H4 (cell line): ENCODE measurements around the gene IL1R2. TPM values are rescaled to one million over a fixed set of nuclear protein-coding genes. Genes with fewer than 3 reads are reported as not detected.
A peak's percentile ranks its signal among the peaks of the same experiment; 100 is the strongest.

Source experiments
- DNase-seq: peaks from one replicate; pipeline ENCODE4 v3.0.0-alpha.2; 2015; ENCODE audit warnings: low spot score
- total RNA-seq: library from RNA; depleted of rRNA; stranded (reverse); fragments of >200 nt; shearing (Covaris generic); gene quantifications from 2 replicates; pipeline ENCODE4 v1.2.3, GENCODE V29; 2014

The IL1R2 gene
- total RNA-seq, 1 experiment from 2014 or later: 0.70 TPM

DNA sequence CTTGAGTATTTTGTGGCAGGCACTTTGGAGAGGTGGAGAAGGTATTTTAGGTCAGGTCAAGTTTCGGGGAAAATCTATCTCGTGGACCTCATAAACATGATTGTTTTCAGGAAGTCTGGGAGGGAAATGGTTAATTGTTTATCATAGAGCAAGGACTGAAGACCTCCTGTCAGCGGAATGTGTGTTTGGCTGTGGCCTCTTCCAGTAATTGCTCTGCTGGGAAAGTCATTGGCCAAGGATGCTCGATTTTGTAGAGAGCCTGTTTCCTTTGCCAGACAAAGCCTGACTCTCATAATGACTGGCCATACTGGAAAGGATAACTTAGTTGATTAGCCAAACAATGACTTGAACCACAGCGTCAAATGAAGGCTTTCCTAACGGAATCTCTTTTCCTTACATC lies 30.0 kb downstream of the IL1R2 start:
- no peak for DNase-seq

DNA sequence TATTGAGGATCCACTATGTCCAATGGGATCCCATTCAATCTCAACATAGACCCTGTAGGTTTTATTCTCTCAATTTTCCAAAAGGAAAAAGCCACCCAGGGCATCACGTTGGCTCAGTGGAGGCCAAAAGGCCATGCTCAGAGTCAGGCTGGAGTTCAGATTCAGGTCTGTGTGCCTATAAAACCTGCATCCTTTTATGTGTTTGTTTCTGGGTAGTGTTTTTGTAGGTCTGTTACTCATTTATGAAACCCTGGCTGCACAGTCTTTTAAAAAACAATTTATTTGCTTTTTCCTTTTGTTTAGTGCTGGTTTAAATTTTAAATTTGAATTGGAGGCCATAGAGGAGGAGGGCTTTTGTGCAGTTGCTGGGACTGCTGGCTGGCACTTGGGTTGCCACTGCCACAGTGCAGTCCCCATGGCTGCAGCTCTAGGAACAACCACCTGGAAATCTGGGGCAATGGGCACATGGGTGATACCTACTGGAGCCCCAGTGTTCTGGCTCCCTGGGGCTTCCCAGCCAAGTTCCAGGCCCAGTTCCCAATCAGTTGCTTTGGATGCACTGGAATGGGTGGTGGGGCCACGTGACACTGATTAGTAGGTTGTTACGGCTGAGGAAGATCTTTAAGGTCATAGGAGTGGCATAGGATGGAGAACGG lies 31.3 kb downstream of the IL1R2 start:
- no peak for DNase-seq

DNA sequence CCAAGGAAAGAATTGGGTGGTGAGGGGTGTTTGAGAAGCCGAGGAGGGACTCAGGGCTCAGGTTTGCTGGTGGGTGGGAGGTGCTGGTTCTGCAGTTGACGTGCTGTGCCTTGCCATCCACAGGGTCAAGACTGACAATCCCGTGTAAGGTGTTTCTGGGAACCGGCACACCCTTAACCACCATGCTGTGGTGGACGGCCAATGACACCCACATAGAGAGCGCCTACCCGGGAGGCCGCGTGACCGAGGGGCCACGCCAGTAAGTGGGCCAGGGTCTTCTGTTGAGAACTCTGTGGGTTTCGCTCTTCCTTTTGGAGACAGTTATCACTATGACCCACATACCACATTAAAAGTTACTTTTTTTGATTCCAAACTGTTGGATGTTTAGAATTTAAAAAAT lies 32.6 kb downstream of the IL1R2 start:
- no peak for DNase-seq

DNA sequence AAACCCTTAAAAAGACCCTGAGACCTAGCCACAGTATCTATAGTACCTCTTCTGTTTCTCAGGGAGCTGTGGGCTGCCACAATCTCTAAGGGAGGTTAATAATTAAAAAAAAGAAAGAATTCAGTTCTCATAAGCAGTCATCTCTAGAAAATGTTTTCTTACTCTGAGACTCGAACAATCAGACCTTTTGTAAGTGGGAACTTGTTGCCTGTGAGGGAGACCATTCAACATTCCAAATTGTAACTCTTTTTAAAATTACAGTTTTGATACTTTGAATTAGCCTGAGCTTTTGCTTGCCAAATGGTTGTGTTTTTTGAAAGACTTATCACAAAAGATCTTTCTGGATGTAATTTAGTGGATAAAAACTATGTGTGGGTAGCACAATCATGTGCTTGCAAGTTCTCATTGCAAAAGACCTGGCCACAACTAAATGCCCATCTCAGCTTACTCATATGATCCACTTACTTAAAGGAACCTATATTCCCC lies 33.3 kb downstream of the IL1R2 start:
- no peak for DNase-seq

DNA sequence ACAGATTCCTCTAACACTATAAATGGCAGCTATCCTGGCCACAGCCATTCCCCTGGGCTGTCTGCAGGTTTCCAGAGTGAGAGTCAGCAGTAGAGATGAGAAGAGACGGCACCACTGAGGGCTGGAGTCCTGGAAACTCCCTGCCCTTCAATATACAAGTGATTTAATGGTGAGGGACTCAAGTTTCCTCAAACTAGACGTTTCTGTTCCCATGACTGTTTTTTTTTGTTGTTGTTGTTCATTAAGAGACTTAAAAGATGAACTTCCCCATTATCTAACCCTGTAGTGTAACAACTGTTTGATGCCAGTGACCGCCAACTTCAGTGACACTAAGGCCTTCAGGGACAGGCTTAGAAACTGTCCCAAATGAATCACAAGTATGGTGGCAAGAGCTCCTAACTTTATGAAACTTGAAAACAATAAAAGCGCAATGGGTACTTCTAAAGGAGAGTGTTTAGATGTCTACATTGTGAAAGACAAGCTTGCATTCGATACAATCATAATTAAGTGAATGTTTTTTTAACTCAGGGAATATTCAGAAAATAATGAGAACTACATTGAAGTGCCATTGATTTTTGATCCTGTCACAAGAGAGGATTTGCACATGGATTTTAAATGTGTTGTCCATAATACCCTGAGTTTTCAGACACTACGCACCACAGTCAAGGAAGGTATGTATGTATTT lies 34.0 kb downstream of the IL1R2 start:
- DNase-seq: no peak

DNA sequence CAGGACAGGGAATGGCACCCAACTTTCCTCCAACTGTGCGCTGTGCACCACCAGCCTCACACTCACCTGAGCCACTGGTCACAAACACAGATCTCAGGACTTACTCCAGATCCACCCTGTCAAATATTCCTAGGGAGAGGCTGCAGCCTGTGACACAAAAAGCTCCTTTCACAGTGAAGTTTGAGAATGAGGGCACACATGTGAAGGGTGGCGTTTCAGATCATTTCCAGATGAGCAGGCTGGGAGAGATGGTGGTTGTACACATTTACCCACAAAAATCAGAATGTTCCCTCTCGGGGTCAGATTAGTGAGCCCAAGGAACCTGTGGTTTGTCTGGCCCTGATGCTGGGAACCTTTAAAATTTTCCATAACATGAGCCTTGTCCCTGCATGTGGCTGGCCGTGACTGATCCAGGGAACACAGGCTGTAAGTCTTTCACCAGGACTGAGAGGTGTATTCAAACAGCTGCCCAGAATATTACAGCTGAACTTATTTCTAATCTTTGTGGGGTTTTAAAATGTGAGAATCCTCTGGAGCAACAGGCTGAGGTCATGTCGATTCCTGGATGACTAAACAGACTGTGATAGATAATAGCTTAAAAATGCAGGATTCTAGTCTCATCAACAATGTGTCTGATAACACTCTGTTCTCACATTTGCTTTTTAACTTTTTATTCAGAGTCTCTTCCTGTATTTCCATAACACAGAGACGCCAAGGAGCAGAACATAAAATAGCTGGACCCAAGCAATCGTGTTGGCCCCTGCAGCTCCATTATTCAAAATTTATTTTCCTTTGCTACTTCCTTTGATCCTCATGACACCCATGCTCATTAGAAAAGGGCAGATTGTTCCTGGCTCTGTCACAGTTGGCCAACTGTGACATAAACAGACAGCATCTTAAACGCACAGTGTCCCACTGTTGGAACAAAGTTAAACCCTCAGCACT lies 35.5 kb downstream of the IL1R2 start:
- peak; percentile 43 for DNase-seq

DNA sequence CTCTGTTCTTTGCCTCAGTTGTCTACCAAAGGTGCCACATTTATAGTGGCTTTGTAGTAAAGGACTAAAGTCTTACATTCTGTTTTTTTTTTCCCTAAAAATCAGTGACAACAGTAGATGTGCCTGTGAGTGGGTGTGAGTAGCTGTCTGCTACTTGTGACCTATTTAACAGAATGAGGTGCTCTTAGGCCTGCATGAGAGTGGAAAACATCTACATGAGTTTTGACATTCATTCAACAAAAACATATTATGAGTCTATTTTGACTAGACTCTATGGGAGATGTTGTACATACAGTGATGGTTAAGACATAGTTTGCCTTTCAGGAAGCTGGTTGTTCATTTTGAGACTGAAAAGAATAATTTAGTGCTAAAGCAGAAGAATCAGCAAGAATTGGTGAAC lies 36.7 kb downstream of the IL1R2 start:
- DNase-seq: no peak

DNA sequence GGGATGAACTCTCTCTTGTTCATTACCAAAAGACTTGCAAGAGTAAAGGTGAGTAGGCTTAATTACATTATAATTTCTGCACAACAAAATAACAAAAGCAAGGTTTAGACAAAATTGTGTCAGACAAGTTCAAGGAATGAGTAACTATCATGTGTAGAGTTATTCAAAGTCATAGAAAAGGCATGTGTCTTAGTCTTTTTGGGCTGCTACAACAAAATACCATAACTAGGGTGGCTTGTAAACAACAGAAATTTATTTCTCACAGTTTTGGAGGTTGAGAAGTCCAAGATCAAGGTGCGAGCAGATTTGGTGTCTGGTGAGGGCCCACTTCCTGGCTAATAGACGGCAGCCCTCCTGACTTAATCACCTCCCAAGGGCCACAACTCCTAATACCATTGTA lies 37.6 kb downstream of the IL1R2 start:
- no peak for DNase-seq

DNA sequence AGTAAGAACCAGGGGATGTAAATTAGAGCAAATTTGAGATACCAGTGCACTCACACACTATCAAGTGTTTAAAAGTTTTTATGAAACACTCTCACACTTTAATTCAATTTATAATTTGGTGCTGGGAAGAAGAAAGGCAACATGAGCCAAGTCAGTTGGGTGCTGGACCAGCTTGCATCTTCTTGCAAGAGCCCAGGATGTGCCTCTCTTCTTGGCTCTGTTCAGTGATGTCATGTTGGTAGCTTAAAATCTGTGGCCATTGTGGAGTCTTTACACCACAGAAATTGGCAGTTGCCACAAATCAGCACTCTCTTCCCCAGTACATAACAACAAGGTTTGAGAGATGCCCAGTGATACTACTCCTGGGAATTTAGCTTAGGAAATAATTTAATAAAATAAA lies 38.2 kb downstream of the IL1R2 start:
- DNase-seq: no peak

DNA sequence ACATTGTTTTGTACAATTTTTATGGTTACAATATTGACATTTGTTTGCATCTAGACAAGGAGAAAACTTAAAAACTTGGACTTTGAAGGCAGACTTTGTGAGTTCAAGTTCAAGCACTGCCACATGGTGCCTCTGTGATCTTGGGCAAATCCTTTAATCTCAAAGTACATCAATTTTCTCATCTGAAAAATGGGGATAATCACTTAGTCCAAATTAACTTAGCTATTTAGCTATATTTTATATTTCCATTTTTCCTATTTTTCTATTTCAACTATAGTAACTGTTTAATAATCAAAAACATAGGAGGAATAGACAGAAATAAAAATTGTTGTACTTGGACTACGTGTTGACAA lies 38.7 kb downstream of the IL1R2 start:
- DNase-seq: no peak

DNA sequence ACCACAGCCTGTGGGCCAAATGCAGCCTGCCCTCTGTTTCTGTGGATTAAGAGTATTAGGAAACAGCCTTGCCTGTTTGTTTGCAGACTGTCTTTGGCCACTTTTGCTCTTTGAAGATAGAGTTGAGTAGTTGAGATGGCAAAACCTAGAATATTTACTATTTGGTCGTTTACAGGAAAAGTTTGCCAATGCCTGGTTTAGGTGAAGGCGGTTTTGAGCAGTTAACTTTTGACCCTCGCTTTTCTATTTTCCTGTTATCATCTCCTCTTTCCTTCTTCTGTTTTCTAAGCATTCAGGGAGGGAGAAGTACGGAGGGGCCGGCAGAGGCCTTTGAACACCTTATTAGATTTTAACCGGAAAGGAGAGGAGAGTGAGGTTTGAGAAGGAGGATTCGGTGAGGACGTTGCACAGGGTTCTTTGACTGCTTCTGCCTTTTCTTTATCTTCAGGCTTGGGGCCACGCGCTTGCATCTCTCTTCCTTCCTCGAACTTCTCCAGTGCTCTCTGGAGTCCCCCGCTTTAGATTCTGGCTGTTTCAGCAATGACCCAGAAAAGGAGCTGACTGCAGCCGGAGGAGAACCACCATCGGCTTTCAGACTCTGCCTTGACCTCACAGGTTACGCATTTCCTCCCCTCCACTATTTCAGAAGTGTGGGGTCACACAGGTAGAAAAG lies 39.2 kb downstream of the IL1R2 start:
- DNase-seq: no peak

DNA sequence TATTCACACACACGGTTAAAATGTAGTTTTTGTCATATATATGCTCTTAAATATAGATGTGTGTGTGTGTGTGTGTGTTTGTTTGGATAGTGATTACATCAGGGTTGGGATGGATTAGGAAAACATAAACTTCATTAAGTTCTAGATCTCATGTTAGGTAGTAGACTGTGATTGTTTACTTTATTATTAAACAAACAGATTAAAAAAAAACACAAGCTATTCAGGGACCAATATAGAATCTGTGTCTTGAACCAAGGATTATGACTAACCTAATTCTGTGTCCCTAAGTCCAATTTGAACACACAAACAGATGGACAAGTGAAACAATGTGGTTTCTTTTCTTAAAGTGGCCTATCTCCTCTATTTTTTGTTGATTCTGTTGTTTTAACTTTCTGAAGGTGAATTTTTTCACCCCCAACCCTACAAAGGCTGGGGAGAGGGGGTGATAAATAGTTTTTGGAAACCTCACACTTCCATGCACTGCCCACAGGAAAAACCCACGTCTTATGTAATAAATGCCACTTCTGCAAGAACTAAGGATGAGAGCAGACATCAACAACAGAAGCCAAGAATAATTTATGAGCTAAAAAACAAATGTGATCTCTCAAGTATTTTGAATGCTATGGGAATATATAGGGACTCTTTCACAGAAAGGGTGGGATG lies 40.7 kb downstream of the IL1R2 start:
- DNase-seq: peak; percentile 61

DNA sequence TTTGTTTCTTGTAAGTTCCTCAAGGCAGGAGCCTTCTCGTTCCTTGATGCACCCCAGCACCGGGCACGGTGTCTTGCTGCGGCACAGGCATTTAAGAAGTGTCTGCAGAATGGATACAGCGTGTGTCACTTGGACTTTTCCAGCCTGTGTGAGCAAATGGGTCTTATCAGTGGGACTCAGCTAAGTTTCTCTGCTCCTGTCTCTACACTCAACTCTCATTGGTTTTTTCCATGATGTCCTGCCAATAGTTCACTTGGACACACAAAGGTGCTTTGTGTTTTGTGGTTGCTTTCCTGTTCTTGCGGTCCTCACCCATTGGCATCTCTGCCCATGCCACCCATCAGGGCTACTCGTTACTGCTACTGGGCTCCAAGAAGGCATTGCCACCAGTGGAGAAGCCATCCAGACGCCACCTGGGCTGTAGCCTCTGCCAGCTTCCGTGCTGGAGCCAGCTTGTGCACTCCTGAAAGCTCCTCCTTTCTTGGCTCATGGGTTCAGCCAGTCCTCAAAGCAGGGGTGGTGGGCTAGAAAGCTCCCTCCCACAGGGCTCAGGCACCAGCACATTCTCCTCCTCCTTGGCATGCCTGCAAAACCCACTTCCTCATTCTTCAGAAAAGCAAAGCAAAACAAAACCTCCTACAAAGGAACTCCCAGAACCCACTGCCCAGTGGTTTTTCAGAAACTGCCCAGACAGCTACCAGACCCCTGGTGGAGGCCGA lies 41.4 kb downstream of the IL1R2 start:
- DNase-seq: peak; percentile 98

DNA sequence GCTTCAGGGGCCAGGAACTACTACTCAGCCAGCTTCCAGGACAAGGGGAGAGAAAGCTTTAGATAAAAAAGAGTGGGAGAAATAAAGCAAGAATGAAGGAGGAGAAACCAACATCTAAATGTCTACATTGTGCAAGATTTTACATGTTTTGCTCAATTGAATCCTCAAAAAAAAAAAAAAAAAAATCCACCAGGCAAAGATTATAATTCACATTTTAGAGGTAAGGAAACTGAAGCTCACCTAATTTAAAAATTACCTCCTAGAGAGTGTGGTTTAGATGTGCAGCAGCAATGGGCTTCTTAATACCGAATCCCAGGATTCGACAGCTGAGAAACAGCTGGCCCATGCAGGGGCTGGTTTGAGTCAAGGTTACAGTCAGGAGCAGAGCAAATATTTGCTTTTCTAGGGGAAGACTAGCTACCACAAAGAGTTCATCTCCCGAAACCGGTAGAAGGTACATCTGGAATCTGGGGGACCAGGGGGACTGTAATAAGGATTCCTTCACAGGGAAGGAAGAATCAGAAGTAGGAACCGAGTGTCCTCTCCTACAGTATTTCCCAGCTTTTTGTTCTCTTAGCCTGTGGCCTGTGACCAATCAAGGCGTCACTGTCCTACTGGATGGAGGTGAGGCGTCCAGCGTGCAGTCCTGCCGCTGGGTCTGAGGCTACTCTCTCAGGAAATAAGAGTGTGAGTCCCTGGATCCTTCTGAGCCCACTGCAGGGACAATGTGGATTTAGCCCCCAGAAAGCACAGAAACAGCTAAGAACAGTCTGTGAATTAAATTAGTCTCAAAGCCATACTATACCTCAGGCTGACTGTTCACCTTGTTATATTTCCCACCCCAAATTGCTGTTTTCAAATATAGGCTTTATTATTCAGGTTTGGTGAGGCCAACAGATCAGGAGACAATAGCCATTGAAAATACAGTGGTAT lies 42.3 kb downstream of the IL1R2 start:
- no peak for DNase-seq

DNA sequence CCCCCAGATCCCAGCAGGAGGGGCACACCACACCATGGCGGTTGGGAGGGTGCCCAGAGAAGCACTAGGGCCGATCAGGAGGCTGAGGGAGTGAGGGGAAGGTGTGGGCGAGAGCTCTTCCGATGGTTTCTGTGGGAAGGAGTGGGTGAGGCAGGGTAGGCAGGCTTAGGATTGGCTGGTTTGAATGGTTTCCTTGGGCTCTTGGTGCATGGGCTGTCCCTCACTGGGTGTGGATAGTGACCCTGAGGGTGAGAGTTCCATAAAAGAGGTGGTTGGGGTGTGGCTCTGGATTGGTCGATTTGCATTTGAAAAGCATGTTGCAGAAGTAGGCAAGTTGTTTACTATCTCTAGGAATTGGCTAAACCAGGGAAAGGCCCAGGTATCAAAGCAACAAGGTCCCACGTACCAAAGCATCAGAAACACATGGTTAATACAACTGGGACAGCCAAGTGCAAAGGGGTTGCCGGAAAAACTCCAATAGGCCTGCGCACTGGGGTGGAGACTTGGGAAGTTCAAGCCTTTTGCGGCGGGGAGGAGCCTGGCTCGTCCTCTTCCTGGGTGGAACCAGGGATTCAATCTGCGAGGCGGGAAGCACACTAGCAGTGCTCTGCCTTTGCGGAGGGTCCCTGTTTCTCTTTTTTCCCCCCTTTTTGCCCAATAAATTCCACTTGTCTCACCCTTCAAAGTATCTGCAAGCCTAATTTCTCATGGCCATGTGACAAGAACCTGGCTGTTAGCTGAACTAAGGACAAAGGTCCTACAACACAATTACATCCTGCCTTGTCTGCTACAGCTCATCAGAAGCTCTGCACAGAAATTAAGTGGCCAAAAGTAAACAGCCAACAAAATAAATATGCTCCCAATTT lies 43.2 kb downstream of the IL1R2 start:
- no peak for DNase-seq

DNA sequence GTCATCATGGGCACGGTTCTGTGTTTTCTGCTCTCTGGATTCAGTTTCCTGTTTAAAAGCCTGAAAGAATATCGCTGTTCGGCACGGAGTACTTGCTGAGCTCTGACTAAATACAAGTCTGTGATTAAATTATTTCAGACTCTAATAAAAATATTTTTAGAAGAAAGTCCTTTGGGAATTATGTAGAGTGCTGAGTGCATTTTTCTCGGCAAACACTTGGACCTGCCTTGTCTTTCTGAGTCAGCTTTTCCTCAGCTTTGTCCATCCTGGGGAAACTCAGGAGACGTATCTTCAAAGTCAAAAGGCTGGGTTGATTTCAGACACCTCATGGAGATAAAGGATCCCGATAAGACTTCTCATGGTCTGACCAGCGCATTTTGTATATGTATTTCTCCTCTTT lies 45.9 kb downstream of the IL1R2 start:
- no peak for DNase-seq

DNA sequence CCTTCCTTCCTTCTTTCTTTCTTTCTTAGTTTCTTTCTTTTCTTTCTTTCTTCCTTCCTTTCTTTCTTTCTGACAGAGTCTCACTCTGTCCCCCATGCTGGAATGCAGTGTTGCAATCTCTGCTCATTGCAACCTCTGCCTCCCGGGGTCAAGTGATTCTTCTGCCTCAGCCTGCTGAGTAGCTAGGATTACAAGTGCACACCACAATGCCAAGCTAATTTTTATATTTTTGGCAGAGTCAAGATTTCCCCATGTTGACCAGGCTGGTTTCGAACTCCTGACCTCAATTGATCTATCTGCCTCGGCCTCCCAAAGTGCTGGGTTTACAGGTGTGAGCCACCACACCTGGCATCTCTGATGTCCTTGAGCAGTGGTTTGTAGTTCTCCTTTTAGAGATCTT lies 48.5 kb downstream of the IL1R2 start:
- no peak for DNase-seq

DNA sequence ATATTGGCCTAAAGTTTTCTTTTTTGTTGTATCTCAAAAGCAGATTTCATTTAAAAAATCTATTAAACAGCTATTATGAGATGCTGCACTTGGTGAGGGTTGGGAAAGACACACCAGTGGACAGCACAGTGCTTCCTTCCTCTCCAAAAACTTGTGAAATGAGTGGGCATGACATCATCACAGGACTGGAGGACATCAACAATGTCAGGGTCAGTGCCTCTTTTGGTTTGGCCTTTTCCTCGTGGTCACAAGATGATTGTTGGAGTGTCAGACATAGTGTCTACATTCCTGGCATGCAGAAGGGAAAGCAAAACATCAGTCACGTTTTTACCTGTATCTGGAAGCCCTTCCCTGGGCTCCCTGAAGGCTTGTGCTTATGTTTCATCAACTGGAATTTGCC lies 49.6 kb downstream of the IL1R2 start:
- no peak for DNase-seq
